Effector CD8-positive, alpha-beta T cell (primary cell): ENCODE measurements around the gene PHKB.

ENCODE experiments used
- DNase-seq: peaks from one replicate; lab custom pipeline; 2025; lab: John Stamatoyannopoulos, UW

Gene PHKB

DNA sequence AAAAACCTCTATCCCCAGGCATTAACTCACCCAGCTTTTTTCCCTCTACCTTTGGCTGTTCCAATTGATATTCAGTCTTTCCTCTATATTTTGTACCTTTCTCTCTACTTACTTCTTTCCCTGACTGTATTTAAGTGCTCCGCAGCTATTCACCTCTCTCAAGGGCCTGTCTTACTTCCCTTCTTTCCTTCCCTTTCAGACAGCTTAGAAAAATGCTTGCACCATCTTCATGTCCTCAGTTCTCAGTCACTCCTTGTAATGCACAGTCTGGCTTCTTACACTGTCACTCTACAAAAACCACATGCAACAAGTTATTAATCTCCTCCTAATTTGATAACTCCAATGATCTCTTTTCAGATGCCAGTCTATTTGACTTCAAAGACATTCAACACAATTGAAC, 163.4 kb downstream of the PHKB start:
- no peak for DNase-seq

DNA sequence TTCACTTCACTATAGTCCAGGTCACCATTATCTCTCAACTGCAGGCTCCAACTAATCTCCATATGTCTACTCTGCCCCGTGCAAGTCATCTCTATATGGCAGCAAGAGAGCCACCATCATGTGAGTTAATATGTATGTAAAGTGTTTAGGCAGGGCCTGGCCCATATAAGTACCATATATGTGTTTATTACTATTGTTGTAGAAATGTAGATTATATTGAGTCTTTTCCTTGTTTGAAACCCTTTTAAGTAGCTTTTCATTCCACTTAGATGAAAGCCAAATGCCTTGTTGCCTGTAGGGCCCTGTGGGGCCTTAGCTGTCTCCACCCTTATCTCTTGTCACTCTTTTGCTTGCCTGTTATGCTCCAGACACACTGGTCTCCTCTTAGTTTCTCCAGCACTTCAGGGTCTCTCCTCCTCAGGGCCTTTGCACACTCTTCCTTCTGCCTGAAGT, 164.0 kb downstream of the PHKB start:
- no peak for DNase-seq

DNA sequence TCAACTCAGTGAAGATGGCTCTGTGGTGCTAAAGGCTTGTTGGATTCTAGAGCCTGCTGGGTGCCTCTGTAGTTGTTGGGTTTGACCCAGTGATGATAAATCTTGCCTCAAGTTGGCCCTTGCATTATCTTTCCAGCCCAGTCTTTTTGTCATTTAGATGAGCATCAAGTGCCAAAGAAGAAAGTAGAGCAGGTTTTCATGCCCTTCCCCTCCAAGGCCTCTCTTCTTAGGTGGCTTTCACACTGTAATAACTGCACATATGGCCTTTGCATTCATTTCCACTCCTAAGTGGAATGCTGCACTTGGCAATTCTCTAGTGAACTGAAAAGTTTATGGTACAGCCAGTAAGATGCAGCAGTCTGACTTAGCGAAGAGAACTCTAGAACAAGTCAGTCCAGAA, 165.1 kb downstream of the PHKB start:
- no peak for DNase-seq

DNA sequence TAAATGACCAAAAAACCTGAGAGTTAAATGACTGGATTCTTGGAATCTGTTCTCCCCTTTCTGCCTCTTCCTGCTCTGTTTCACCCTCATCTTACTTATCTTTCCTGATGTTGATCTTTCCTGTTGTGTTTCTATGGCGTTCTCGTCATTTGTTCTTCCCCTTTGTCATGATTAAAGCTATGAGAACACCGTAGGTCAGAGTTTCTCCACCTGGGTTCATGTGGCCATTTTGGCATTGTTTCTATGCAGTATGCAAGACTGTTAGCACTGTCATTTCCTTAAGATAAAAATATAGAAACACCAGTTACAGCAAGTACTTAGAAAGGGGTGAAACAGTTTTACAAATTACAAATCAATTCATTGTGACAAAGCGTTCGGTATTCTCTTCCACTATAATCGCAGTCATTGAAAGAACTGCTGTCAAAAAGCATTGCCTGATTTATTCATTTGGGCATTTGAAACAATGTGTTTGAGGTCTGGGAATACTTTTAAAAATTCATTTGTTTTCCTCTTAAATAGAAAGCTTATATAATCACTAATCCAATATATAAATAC, 166.0 kb downstream of the PHKB start:
- DNase-seq: no peak

DNA sequence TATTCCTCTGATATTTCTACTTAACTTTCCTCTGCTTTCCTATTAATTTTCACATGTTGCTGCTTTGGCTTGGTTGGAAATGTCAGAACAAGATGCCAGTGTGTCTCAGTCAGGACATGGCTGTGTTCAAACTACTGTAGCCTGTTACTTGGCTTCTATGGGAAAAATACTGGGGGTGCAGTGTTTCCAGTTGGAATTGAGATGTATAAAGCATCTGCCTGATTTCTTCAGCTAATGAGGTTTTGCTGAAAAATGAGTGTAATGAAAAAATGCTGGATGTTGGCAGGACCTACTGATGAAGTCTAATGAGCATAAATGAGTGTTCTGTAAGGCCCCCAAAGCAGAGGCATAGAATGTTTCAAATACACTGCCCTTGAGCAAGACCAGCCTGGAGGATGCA, 166.6 kb downstream of the PHKB start:
- no peak for DNase-seq

DNA sequence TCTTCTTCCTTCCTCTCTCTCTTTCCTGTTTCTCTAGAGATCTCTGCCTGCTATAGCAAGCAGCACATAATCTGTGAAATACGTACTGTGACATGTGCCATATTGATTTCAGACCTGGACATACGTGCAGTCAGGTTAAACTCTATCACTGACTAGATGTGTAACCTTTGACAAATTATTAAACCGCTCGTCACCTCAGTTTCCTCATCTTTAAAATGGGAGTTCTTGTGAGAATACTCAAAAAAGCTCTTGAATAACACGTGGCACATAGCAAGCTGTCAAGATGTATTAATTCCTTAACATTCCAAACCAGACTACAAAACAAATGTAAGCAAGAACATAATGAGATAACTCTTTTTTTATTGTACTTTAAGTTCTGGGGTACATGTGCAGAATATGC, 170.0 kb downstream of the PHKB start:
- DNase-seq: no peak

DNA sequence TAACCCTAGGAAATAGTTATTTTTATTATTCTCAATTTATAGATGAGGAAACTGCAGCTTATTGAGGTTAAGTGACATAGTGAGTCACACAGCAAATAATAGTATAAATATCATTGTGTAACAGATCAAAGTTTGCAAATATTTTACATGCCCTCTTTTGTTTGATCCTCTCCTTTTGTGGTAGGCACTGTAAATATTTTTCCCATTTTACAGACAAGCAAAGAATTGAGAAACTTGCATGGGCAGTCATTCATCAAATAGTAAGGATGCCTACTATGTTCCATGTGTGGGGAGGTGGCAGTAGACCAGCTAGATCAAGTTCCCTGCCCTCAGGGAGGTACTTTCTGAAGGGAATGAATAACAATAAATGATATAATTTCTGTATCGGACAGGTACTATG, 173.0 kb downstream of the PHKB start:
- DNase-seq: no peak

DNA sequence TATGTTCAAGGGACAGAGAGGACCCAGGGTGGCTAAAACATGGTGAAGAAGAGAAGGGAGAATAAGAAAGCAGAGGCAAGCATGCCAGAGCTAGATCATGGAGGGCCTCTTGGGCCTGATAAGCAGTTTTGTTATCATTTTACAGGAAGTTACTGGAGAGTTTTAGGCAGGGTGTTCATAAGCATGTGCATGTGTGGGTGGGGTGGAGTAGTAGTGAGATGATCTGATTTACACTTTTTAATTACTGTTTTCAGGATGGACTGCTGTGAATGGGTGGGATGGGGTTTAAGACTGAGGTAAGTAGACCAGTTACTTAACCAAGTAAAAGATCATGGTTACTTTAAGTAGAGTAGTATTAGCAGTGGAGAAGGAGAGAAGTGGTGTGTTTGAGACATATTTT, 173.6 kb downstream of the PHKB start:
- DNase-seq: no peak

DNA sequence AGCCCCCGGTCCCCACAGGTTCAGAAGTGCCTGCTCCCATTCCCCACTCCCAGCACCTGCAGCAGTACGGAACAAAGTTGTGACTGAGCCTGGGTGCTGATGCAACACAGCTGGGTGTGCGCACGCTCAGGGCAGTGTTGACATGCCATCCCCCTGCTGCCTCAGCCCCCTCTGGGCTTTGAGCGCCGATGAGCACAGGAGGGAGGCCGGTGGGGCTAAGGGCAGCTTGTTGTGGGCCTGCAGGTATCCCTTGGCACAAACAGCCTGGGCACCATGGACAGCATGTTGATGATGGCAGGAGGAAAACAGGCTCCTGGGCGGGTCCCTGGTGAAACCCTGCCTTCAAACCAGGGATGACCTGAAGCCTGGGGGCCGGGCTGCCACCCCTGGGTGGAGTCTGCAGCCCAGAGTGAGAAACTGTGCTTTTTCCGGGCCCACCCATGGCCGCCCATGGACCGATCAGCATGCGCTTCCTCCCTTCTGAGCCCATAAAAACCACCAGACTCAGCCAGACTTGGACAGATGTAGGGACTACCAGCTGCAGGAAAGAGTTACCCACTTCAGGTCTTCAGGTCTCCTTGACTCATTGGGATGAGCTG, 175.5 kb downstream of the PHKB start:
- no peak for DNase-seq

DNA sequence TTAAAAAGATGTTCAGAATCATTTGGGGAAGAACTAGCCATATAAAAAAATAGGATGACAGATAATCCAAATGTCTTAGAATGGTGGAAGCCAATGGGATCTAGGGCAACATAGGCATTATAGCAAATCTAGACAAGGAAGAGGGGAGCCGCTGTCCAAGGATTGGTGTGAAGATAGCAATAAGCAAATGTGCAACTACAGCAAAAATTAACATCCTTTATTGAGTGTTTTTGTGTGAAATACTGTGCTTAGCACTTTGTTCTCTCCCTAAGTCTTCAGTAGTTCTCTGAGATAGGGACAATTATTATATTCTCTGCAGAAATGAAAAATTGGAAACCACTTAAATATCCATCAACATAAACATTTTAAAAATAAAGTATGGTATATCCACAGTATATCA, 177.0 kb downstream of the PHKB start:
- no peak for DNase-seq

DNA sequence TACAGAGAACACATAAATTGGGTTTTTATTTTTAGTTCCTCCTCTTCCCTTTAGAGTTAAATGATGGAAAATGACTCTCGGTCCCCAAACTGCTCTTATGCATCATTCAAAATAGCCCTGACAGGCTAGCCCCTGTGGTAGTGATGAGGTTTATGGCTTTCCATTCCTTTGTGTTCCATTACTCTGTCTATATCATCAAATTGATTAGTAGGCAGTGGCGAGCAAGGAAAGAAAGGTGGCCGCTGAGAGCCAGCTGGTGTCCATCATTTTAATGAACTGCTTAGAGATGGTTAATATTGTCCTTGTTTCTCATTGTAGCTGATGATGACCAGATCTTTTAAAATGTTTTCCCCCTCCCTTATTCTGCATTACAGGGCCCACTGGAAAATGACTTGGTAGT, 179.5 kb downstream of the PHKB start:
- DNase-seq: no peak

DNA sequence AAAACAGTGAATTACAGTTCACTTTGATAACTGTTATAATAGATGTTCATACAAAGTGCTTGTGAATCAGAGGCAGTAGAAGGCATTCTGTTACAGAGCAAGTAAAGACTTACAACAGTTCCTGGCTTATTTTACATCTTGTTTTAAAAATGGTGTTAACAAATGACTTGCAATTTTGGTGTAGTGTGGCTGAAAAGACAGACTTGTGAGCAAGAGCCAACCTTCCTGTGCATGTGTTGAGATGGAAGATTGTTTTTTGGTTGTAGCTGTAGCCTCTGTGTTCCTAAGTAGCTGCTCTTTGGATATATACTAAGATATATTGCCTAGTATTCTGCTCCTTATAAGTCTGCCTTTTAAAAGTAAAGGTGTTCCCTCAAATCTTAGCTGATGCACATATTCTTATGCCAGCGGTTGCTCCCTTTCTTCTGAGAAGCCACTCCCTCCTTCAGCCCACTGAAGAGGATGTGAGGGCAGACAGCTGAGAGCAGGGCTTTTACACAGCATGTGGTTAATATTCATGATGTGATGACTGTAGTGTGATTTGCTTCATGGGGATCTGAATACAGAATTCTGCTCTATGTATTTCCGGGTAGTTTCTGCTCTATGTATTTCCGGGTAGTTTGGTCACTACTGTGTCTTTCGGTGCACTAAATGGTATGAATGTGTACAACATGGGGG, 182.3 kb downstream of the PHKB start:
- DNase-seq: no peak

DNA sequence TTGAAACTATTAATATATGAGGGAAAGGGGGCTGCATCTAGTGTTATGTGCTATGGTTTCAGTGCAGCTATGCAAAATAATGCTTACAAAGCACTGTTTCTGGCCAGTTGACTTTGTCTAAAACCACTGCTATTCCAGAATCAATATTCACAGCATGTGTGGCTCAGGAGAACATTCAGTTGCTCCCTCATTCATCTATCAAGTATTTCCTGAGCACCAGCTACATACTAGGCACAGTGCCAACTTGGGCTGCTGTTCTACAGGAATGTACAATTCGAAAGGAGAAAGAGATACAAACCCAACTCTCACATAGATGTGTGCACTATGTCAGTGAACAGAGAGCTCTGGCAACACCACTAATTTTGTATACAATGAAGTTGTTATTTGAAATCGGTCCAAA, 183.0 kb downstream of the PHKB start:
- no peak for DNase-seq

DNA sequence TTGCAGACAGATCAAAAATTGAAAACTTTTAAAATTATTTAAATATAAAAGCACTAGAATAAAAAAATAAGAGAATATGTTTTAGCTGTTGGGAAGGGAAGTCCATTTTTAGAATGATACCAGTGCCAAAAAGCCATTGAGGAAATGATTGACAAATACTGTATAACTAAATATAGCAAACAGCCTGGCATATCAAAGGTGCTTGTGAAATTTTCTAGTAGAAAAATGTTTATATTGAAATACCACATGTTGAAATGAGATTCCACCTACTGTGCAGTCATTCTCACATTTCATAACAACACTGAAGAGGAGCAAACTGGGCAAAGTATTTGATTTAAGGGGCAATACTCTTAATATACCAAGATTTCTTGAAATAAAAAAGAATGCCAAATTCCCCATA, 183.5 kb downstream of the PHKB start:
- no peak for DNase-seq

DNA sequence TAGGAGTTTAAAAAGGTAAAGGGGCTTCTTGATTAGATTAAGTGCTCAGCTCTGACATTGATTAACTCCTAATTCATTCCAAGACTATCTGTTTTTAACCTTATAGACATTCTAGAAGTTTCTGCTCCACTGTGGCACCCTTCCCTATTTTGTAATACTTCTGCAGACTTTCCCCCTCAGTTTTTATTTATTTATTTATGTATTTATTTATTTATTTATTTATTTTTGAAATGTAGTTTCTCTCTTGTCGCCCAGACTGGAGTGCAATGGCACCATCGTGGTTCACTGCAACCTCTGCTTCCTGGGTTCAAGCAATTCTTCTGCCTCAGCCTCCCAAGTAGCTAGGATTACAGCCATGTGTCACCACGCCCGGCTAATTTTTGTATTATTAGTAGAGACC, 185.8 kb downstream of the PHKB start:
- no peak for DNase-seq

DNA sequence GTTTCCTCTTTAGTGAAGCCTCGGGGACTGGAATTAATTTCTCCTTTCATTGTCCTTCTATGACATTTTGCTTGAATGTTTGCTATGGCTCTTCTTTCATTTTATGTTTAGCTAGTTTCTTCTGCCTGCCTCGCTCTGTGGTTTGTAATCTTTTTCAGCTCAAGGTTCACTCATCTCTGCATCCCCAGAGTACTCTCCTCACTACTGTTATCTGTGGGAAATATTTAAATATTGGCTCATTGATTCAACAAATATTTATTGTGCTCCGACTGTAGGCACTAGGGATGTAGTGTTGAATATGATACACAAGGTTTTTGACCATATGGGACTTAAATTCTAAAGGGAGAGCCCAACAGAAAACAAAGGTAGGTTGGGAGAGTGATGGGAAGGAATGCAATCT, 195.9 kb downstream of the PHKB start:
- no peak for DNase-seq

DNA sequence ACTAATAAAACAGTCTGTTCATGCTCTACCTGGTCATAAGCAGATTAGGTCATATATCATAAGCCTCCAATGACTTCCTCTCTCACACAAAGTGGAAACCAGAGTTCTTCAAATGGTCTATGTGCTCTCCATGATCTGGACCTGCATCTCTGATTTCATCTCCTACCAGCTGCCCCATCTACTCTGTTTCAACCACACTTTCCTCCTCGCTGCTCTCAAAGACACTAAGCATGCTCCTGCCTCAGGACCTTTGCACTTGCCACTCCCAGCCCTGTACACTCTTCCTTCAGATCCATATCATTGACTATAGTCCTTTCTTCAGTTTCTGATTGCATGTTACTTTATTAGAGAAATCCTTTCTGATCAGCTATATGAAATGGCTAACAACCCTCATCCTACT, 196.8 kb downstream of the PHKB start:
- DNase-seq: no peak

DNA sequence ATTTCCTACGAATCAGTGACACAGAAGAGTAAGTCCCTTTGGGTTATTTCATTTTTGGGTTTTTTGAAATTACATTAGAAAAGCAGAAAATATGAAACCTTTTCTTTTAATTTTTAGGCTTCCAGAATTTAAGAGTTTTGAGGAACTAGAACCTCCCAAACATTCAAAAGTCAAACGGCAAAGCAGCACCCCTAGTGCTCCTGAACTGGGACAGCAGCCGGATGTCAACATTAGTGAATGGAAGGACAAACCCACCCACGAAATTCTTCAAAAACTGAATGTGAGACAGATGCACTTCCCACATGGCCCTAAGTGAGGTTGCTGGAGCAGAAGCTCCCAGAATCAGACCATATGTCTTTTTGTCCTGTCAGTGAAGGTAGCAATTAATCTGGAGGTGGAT, 199.4 kb downstream of the PHKB start:
- DNase-seq: no peak

DNA sequence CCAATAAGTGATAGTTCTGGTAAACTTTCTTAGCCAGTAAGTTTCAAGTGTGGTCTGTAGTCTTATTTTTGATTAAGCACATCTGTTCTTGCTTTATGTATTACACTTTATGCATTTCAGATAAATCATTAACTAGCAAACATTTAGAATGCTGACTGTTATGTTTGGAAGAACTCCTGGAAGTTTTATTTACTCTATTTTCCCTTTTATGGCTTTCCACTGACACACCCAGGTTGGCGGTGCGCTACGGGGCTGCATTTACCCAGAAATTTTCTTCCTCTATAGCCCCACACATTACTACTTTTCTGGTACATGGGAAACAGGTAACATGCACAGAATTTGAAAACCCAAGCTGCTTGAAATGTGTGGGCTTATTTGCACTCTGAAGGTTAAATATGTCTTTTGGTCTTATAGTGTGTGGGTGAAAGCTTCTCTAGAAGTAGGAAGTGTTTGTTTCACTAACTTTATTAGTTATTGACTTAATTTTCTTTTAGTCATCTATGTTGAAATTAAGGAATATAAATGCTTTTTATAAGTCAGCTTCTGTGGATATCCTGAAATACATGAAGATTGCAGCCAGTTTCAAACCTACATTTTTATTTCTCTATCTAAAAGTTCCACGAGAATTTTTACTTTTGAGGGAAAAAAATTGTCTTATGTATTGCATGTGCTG, 203.7 kb downstream of the PHKB start:
- DNase-seq: no peak

DNA sequence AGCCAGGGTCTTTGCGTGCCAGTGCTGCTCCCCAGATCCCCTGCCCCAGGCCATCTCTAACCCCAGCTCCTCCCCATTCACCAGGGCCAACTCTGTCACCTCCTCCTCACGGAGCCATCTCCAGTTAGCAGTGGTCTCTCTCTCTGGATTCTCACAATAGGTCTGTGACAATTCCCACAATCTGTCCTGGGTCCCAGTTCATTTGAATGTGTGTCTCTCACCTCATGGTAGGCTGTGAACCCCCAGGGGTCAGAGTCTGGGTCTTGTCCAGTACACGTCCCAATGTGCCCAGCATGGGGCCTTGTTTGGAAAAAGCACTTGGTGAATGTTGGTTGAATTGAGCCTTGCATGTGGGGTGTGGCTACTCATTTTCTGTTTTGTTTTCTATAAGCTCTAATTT, 205.3 kb downstream of the PHKB start:
- no peak for DNase-seq

DNA sequence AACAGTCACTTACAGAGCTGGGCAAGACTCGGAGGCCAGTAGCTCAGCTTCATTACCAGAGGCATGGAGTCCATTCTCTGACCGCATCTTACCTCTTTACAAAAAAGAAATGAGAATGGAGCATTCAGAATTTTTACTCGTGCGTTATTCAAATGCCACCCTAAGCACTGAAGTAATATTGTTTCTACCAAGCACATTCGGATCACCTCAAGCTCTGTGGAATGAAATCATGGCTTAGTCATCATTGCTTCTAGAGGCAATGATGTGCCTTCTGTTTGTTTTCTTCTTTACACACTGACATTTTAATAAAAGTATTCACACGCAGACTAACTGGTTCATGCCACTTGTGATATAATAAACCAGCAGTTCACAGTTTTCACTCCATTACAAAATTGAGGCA, 206.8 kb downstream of the PHKB start:
- DNase-seq: no peak

DNA sequence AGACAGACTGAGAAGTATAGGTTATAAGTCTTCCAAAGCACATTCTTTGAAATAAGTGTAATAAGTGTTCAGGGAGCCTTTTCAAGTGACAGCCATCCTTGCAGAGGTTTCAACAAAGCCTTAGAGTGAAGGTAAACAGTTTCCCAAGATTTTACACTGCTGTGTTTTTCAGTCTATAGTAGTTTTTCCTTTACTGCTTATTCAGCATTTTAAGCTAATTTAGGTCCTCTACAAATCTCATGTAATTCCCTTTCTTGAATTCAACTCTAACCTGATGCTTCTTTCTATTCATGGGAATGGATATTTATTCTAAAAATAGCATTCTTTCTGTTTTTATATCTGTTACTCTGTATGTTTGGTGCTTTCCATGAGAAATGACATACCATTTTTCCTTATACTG, 211.3 kb downstream of the PHKB start:
- DNase-seq: no peak

DNA sequence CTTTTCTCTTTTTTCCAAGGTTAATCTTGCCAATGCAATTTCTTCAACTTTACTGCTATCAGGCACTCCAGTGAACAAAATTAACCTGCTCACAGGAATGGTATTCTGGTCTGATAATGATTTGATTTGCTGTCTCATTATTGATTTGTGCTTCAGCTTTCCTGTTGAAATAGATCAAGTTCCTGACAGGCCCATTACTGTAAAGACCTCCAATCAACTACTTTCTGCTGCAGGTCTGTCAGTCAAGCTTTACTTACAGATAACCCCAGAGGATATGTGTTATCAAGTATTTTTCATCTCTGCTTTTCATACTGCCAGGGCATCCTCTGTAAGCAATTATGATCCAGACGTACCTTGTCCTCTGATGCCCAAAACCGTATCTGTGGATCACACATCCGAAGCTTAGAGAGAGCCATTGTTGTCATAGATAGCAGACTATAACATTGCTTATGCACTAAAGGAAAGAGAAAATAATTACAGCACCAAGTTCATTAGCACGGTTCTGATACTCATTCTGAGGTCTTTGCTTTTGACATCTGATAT, 215.6 kb downstream of the PHKB start:
- DNase-seq: no peak
